HUDEP-2 (cell line): ENCODE data around the gene SPCS3.
A peak's percentile ranks its signal among the peaks of the same experiment; 100 is the strongest.
"Not testable (repeated sequence)": the region's sequence is repeated elsewhere in the genome, so short reads cannot be mapped to it uniquely, and the experiment has no call there.

ENCODE experiments used
- DNase-seq, 76 experiments: peaks; one replicate each; lab custom pipeline; 2025; ENCODE audit not compliant: unreplicated experiment in 76 of 76; lab: John Stamatoyannopoulos, UW

Gene SPCS3

GRCh38 chr4:176302283-176303275 lies 17.2 kb upstream of the SPCS3 start:
- DNase-seq: no peak

- DNase-seq: no peak
These were observed 15.8 kb upstream of the SPCS3 start for GRCh38 chr4:176303938-176304337.

DNA sequence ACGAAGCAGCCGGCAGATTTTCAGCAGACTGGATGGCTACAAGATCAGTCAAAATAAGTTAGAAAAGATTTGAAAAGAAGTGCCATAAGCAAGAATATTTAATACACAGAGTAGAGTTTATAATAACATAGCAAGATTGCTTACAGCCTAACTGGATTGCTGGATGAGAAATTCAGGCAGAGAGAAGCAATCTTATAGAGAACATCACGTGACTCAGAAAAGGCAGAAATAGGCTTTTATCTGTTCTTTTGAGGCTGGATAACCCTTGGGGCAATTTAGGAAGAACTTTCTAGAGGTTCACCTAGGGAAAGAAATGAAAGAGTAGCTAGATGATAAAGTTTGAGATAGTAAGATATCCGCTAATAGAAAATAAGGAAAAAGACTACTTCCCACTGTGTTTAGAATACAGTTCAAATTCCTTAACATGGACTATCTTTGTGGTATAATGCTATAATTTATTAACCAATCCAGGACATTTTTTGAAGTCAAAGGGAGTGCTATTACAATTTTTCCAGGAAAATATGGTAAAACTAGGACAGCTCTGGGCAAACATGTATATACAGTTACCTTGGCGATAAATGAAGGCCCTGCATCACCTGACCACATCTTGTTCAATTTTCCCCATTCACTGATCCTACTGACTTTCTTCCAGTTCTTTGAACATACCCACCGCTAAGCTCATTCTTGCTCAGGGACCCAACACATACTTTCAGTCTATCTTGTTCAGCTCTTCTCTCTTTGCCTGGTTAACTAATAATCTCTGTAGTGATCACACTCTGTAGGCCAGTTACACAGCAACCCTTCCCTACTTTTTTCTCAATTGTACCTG lies 12.7 kb upstream of the SPCS3 start:
- no peak for DNase-seq

DNA sequence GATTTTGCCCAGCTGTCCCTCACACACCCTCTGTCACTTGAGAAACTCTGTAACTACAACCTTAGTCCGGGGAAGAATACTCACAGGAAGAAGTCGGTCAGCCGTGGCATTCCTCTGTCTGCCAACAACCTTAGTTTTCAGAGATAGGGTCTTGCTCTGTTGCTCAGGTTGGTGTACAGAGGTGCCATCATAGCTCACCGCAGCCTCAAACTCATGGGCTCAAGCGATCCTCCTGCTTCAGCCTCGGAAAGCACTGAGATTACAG lies 12.2 kb upstream of the SPCS3 start:
- DNase-seq: no peak

GRCh38 chr4:176308441-176308840 lies 11.3 kb upstream of the SPCS3 start:
- DNase-seq: no peak

- DNase-seq: no peak
These were observed 10.7 kb upstream of the SPCS3 start for GRCh38 chr4:176309046-176309445.

GRCh38 chr4:176309772-176310171 lies 10.0 kb upstream of the SPCS3 start:
- DNase-seq: no peak

- DNase-seq: no peak
These were observed 6.0 kb upstream of the SPCS3 start for GRCh38 chr4:176313596-176314336.

- peak in 3 of 76 experiments; percentile 33 to 45 (median 41) for DNase-seq
These were observed 539 bp upstream of the SPCS3 start for GRCh38 chr4:176319151-176319703.

DNA sequence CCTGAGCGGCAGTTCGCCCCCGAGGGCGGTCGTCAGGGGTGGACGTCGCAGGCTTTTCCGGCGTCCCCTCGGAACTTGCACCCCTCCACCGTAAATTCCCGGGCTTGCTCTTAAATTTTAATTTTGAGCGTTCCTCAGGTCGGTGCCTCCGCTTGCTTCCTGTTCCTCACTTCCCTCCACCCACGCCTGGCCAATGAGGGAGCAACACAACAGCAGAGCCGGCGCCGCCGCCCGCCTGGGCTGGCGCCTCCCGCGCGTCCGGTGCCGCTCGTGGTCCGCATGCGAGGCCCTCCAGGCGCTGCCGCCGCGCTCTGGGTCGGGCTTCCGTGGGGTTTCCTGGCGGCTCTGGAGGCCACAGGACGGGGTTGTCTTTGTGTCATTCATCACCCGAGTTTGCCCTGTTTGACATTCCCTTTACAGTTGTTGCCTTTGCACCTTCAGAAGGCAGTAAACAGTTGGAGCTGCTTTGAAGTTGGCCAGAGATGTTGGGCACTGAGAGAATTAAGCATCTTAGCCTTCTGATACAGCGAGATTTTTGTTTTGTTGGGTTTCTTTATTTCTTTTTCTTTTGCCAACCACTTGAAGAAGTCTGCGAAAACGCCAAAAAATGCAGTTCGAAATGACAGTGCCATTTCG lies 692 bp downstream of the SPCS3 start:
- DNase-seq: peak in 73 of 76 experiments; percentile 15 to 82 (median 65)

DNA sequence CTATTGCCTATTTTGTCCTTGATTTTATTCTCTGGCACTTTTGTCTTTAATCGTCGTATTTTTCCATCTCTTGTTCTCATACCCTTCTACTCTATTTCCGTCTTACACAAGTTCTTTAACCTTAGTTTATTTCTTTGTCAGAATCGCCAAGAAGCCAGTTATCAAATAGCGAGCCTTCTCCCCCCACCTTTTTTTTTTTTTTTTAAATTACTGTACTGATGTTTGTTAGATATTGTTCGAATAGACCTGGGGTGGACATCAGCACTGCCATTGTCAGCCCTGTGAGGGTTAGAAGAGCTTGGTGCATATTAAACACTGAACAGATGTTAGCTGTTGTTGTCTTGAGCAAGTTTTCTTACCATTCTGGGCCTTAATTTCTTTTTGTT lies 1.2 kb downstream of the SPCS3 start:
- DNase-seq: peak in 1 of 76 experiments; percentile 7

DNA sequence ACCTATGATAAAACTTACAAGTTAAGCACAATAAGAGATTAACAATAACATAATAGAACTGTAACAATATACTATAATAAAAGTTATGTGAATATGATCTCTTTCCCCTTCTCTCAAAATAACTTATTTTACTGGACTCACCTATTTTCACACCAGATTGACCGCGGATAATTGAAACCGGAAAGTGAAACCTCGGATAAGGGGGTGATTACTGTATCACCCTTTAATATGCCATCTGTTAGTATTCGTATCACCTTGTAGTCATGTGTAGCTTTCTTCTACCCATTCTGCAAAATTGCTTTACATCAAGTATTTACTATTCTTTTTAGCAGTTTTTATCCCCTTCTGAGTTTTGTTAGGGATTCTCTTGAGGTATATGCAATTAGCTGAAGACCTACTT lies 1.8 kb downstream of the SPCS3 start:
- no peak for DNase-seq

DNA sequence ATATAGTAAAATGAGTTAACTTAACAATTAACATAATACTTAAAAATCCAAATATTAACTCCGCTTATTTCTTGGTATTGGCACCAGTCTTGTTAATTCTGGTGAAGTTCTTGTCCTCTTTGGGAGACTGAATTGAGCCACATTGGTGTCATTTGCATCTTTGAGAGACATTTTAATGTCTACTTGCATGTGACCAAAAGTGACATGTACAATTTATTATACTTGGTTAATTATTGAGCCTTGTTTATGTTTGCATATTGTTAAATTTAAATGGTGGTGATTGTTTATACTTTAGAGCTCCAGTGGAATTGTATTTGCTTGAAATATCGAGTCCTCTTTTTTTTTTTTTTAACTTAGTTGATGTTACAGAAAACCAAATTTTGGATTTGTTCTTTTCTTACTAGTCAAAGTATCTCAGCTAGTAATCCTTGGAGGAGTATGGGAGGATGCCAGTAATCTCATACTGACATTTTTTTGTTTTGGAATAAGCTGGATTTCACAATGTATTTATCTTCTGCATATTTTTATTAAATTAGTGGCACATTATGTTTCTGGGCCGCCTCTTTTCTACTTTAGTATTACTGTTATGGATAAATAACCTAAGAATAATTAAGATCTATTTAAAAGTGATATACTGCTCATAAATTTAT lies 3.9 kb downstream of the SPCS3 start:
- DNase-seq: no peak

DNA sequence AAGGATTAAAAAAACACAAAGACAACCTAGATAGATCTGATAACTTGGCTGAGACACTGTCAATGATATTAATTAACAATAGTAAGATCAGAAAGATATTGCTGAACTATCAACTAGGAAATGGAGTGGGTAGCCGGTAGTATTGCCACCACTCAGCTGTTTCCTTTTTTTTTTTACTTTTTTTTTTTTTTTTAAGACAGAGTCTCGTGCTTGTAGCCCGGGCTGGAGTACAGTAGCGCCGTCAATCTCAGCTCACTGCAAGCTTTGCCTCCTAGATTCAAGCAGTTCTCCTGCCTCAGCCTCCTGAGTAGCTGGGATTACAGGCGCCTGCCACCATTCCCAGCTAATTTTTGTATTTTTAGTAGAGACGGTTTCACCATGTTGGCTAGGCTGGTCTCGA lies 5.1 kb downstream of the SPCS3 start:
- not testable (repeated sequence) for DNase-seq

DNA sequence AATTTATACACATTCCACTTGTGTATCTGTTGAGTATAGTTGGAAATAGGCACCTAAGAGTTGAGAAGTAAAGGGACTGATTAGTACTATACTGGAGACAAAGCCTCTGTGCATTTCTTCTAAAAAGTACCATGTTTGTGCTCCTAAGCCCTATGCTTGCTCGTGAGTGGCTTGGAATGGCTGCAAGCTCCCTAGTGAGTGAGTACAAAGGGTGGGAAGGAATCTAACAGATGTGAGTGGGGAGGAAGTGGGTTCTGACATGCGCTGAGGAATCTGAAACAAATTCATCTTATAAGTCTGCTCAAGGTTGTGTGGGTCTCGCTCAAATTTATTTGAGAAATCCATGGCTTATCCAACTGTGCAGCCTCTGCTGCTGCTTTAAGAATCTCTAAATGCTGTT lies 13.3 kb downstream of the SPCS3 start:
- no peak for DNase-seq

- no peak for DNase-seq
These were observed 14.3 kb downstream of the SPCS3 start for GRCh38 chr4:176334066-176334465.

GRCh38 chr4:176335421-176335820 lies 15.7 kb downstream of the SPCS3 start:
- no peak for DNase-seq

DNA sequence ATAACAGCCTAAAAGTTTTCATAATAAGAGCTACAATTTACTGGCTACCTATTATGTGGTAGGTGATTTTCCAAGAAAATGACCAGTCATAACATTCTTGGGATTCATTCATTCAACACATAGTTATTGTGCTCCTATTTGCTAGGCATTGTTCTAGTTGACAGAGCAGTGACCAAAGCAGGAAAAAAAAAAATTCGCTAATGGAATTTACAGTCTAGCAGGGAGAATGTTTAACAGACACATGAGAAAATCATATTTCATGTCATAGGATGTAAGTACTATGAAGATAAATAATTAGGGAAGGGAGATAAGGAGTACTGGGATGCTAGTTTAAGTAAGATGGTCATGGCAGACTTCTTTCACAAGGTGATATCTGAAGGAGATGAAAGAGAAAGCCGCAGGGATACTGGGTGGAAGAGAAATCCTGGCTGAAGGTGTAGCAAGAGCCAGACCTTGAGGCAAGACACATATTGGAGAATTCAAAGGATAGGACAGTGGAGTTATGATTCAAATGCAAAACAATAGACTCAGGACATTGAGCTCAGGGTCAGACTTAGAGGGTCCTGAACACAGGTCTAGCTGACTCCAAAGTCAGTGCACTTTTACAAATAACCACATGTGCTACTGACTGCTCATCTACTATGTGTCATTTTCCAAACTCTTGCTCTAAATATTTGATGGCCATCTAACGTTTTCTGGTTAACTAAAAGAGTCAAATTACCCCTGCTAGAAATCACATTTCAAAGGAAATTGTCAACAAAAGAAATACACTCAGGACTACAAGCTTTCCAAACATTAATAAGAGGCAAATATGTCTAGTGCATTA lies 20.4 kb downstream of the SPCS3 start:
- DNase-seq: no peak
